MCF 10A (cell line): ENCODE measurements around the gene GFER. TPM values are rescaled to one million over a fixed set of nuclear protein-coding genes. Genes with fewer than 3 reads are reported as not detected.

Experiments
- BruUV-seq: library from RNA; stranded (reverse); fragments of 400-500 nt; replicated peaks from 2 replicates; lab custom pipeline; 2021; lab: Mats Ljungman, UMichigan
- CTCF ChIA-PET: fragments of 300-600 bp; sonication (Branson Sonifier 250); formaldehyde crosslinking; extraction: SDS; loops from one replicate; lab custom pipeline; 2021; ENCODE audit warnings: antibody characterized with exemption, inconsistent platforms; lab: Yijun Ruan, JAX
- POLR2A ChIA-PET: fragments of 300-600, 350-650 bp; sonication (Branson Sonifier 250); formaldehyde crosslinking; extraction: SDS; loops from one replicate; lab custom pipeline; 2020; ENCODE audit warnings: antibody characterized with exemption, inconsistent platforms; lab: Yijun Ruan, JAX
- DNase-seq: peaks from one replicate; pipeline ENCODE4 v3.0.0-alpha.2; 2018; ENCODE audit not compliant: unreplicated experiment
- H3K27ac Mint-ChIP-seq: one replicate; pipeline ENCODE4 v1.8.0; 2022; ENCODE audit warnings: mild to moderate bottlenecking, low read depth, mixed read lengths; ENCODE audit not compliant: unreplicated experiment
- H3K27me3 Mint-ChIP-seq: one replicate; pipeline ENCODE4 v1.8.0; 2022; ENCODE audit warnings: mixed read lengths; ENCODE audit not compliant: insufficient read depth, unreplicated experiment
- H3K36me3 Mint-ChIP-seq: one replicate; pipeline ENCODE4 v1.8.0; 2022; ENCODE audit warnings: mild to moderate bottlenecking, moderate library complexity, mixed read lengths; ENCODE audit not compliant: insufficient read depth, unreplicated experiment
- H3K4me1 Mint-ChIP-seq: one replicate; pipeline ENCODE4 v1.8.0; 2022; ENCODE audit warnings: mixed read lengths; ENCODE audit not compliant: insufficient read depth, unreplicated experiment
- H3K4me3 Mint-ChIP-seq: one replicate; pipeline ENCODE4 v1.8.0; 2022; ENCODE audit warnings: mild to moderate bottlenecking, moderate library complexity, mixed read lengths; ENCODE audit not compliant: unreplicated experiment
- H3K9me3 Mint-ChIP-seq: one replicate; pipeline ENCODE4 v1.8.0; 2022; ENCODE audit warnings: mixed read lengths; ENCODE audit not compliant: unreplicated experiment
- CTCF ChIP-seq: fragments of 200-600 bp; IDR thresholded peaks from one replicate; pipeline ENCODE4 v1.8.0; 2022; ENCODE audit warnings: antibody characterized with exemption, mild to moderate bottlenecking; ENCODE audit not compliant: unreplicated experiment
- intact Hi-C: fragments of 100-400 bp; cut with micrococcal nuclease; formaldehyde crosslinking; loops from 2 replicates; pipeline ENCODE4 v1.14.1; 2022
- total RNA-seq: library from RNA; stranded (reverse); gene quantifications from 2 replicates; pipeline ENCODE4 v1.2.3, GENCODE V29; 2022

Gene GFER
- total RNA-seq, 1 experiment from 2014 or later, result 40.8 TPM

DNA sequence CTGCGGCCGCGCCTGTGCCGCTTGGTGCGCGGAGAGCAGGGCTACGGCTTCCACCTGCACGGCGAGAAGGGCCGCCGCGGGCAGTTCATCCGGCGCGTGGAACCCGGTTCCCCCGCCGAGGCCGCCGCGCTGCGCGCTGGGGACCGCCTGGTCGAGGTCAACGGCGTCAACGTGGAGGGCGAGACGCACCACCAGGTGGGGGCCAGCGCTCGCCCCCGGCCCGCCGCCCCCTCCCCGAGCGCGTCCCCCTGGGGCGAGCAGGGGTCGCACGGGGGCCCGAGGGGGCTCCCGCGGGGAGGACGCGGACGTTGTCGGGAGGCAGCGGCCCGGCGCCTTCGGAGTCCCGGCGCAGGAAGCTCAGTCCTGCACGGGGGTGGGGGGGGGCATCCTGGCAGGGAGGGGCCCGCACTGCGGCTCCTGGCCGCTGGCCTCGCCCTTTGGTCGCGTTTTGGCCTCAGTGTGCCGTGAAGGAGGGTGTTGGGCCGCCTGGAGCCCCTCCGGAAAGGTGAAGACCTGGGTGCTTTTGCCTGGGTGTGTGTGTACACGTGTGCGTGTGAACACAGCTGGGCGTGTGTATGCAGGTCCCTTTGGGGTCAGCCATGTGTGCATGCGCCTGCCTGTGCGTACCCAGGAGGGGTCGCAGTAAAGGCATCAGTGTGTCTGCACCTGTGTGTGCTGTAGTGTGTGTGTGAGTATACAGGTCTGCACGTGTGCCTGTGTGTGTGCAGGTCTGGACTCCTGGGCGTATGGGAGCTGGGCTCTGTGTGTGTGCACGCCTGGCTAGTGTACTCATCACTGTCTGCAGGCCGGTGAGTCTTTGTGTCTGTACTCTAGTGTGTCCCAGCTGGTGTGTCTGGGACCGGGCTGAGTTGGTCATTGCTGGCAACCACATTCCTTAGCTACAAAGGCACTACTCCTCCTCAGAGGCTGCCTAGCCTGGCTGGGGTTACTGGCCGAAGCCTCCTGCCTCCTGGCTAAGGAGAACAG, 43.3 kb downstream of the GFER start:
- ChIA-PET CTCF (interaction anchor here (0.6 to 2.0 kb wide), 6 partner anchors 10 to 113 kb away, joined by 3 to 9 read pairs (median 3); no protein-coding TSS in a partner anchor), POLR2A (interaction anchor here (0.6 to 2.6 kb wide), 10 partner anchors 14 to 136 kb away, joined by 3 to 11 read pairs (median 4); partner anchors contain the start of genes NTHL1, TBL3 and TSC2)
- Mint-ChIP-seq H3K36me3 (peaks cover 12% of the 10 kb centered on the region), H3K4me3 (peak overlapping the region; percentile 70), H3K27ac (no peak overlapping the region), H3K27me3 (no peaks in the 10 kb centered on the region), H3K9me3 (no peaks in the 10 kb centered on the region), H3K4me1 (peaks cover 9% of the 10 kb centered on the region)
- TF ChIP-seq CTCF, result no peak
- no peak for DNase-seq
- no TSS peak for BruUV-seq
- intact Hi-C loops, result no loop called here

DNA sequence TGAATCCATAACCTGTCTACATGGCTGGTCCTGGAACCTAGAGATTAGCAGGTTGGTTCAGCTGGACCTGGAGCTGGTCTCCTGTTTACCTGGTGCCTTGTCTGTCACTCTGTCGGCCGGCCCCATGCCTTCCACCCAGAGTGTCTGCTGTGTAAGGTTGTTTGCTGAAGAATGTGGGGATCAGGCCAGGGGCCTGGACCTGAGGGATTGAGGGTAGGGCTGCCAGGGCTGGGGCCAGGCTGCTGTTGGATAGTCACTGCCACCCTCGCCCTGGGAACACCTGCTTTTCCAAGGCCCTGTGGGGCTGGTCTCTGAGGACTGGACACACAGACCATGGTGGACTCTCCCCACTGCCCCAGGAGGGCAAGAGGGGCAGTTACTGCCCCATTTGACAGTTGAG, 44.2 kb downstream of the GFER start:
- BruUV-seq, result no TSS peak
- Mint-ChIP-seq H3K9me3 (no peaks in the 10 kb centered on the region), H3K27me3 (no peaks in the 10 kb centered on the region), H3K4me3 (peak overlapping the region; percentile 70), H3K4me1 (peaks cover under 1% of the 10 kb centered on the region), H3K27ac (no peak overlapping the region), H3K36me3 (peaks cover 7% of the 10 kb centered on the region)
- CTCF ChIA-PET, result interaction anchor here (0.6 to 1.1 kb wide), 4 partner anchors 11 to 20 kb away, joined by 3 read pairs; no protein-coding TSS in a partner anchor
- POLR2A ChIA-PET, result interaction anchor here (0.6 to 2.6 kb wide), 6 partner anchors 13 to 132 kb away, joined by 3 to 11 read pairs (median 4); partner anchors contain the start of genes NTHL1, TBL3 and TSC2
- intact Hi-C loops, result no loop called here
- no peak for DNase-seq
- TF ChIP-seq CTCF, result no peak

DNA sequence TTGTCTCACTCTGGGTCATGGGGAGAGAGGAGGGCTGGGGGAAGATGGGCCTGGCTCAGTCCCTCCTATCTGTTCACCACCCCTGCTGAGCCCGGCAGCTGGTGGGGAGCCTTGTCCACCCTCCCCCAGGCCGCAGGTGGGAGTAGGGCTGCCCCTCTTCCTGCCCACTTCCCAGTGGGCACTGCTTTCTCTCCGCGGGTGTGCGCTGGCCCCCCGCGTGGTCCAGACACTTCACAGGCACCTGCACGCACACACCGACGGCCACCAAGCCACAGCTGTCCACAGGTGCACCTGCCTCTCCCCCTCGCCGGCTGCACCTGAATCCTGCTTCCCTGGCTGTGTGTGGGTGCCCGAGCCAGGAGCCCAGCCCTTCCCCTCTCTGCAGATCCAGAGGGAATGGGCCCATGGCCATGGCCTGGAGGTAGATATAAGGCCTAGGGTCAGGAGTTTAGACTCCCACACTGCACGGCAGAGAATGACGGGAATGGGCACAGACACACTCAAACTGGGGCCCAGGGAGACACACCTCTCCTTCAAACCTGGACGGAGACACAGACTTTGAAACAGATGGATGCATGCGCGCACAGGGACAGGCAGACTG, 44.7 kb downstream of the GFER start:
- no peaks in the 10 kb centered on the region for H3K4me1 Mint-ChIP-seq
- no peak for TF ChIP-seq CTCF
- H3K27me3 Mint-ChIP-seq, result no peaks in the 10 kb centered on the region
- POLR2A ChIA-PET, result interaction anchor here (2.0 to 2.6 kb wide), 2 partner anchors 19 to 21 kb away, joined by 5 to 11 read pairs; partner anchors contain the start of genes NTHL1 and TSC2
- H3K4me3 Mint-ChIP-seq, result no peak overlapping the region
- intact Hi-C loops, result no loop called here
- DNase-seq, result no peak
- H3K27ac Mint-ChIP-seq, result no peak overlapping the region
- BruUV-seq, result no TSS peak
- peaks cover 7% of the 10 kb centered on the region for H3K36me3 Mint-ChIP-seq
- CTCF ChIA-PET, result interaction anchor here (1.1 kb wide), 1 partner anchor 18 kb away, joined by 3 read pairs; no protein-coding TSS in a partner anchor
- H3K9me3 Mint-ChIP-seq, result no peaks in the 10 kb centered on the region

DNA sequence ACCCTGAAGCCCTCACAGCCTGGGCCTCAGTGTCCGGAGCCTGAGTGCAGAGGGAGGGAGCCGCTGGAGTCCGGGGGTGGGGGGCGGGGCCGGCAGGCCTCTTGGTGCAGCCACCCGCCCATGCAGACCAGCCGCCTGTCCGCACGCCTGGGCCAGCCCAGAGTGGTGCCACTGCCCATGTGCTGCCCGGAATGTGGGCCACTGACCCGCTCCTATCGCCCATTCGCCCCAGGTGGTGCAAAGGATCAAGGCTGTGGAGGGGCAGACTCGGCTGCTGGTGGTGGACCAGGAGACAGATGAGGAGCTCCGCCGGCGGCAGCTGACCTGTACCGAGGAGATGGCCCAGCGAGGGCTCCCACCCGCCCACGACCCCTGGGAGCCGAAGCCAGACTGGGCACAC, 45.4 kb downstream of the GFER start:
- no peak for DNase-seq
- Mint-ChIP-seq H3K4me3 (no peak overlapping the region), H3K4me1 (no peaks in the 10 kb centered on the region), H3K9me3 (no peaks in the 10 kb centered on the region), H3K27ac (no peak overlapping the region), H3K36me3 (peaks cover 7% of the 10 kb centered on the region), H3K27me3 (no peaks in the 10 kb centered on the region)
- no peak for TF ChIP-seq CTCF
- no TSS peak for BruUV-seq
- ChIA-PET POLR2A (interaction anchor here (0.6 kb wide), 1 partner anchor 10 kb away, joined by 5 read pairs; the partner anchor contains the start of gene NPW), CTCF (no interaction called here)
- intact Hi-C loops, result no loop called here
